GM19452 (cell line): ENCODE measurements around the gene TMEM74B.

Experiments
- ATAC-seq: cut with Tn5 transposase; IDR thresholded peaks from one replicate; pipeline ENCODE4 v1.9.1; 2021; ENCODE audit not compliant: unreplicated experiment

Gene TMEM74B

GRCh38 chr20:1206366-1207148, 21.8 kb upstream of the TMEM74B start:
- ATAC-seq = no peak

DNA sequence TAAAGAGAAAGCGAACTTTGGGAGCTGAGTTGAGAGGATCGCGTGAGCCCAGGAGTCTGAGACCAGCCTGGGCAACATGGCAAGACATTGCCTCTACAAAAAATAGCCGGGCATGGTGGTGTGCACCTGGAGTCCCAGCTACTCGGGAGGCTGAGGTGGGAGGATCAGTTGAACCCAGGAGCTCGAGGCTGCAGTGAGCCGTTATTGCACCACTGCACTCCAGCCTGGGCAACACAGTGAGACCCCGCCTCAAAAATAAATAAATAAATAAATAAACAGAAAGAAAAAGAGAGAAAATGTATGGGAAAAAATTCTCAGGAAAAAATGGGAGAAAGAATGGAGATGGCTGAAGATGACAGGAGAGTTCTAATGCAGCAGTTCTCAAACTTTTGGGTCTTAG, 21.0 kb upstream of the TMEM74B start:
- ATAC-seq = no peak

- no peak for ATAC-seq
Measured at GRCh38 chr20:1204576-1204975, 19.8 kb upstream of the TMEM74B start.

GRCh38 chr20:1204113-1204512, 19.3 kb upstream of the TMEM74B start:
- no peak for ATAC-seq

DNA sequence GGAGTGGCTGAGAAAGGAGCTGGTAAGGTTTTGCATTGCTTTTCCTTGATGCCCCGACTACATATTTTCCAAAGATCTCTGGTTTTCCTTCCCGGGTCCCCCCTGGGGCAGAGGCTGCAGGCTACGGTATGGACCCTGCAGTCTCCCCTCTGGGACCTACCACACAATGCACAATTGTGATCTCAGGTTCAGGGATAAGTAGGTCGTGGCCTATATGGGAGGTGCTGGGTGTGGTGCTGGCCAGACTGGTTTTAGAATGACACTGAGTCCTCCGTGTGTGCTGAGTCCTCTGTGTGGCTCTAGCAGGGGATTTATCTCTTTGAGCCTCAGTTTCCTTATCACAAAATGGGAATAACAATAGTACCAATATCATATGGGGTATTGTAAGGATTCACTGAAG, 18.8 kb upstream of the TMEM74B start:
- no peak for ATAC-seq

- ATAC-seq = no peak
Measured at GRCh38 chr20:1202762-1203504, 18.2 kb upstream of the TMEM74B start, which contains the start of gene C20orf202. C20orf202 (plus strand) TSS chr20:1203454; CDS start chr20:1203586, 132 bp downstream.

GRCh38 chr20:1199964-1200363, 15.2 kb upstream of the TMEM74B start:
- no peak for ATAC-seq

GRCh38 chr20:1199212-1199873, 14.6 kb upstream of the TMEM74B start:
- ATAC-seq = no peak

GRCh38 chr20:1198751-1199150, 14.0 kb upstream of the TMEM74B start:
- no peak for ATAC-seq

DNA sequence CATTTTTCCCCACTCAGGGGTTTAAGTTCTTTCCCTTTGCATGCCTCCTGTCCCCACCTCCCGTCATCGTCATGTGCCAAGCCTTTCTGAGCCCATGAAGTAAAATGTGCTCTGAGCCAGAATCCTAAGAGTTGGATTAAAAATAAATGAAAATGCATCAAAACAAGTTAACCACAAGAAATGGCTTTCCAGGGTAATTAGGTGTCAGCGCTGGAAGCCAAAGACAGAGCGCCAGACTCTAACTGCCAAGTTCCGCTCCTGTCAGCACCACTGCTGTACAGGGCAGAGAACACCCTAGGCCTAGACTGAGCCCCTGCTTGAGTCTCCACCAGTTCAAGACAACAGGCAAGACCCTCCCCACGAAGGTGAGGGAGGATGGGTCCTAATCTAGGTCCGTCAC, 13.0 kb upstream of the TMEM74B start:
- ATAC-seq = no peak

- ATAC-seq = no peak
Measured at GRCh38 chr20:1196634-1197033, 11.9 kb upstream of the TMEM74B start.

GRCh38 chr20:1195226-1195625, 10.4 kb upstream of the TMEM74B start:
- ATAC-seq = no peak

GRCh38 chr20:1191299-1191698, 6.5 kb upstream of the TMEM74B start:
- no peak for ATAC-seq

DNA sequence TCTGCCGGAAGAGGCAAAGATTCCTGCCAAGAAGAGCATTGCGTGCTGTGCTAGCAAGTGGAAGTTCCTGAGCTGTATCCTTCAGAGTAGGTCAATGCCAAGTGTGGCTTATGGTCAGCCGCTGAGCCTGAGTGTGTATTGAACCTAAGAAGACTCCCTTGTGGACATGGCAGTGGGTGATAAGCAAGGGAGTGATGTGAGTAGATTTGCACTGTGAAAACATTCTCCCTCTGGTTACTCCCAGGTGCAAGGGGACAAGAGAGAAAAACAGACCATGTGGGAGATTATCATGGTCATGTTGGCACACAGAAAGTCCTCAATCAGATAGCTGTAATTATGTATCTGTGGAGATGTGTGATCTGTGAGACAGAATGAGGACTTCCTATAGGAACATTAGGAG, 6.1 kb upstream of the TMEM74B start:
- ATAC-seq = no peak

DNA sequence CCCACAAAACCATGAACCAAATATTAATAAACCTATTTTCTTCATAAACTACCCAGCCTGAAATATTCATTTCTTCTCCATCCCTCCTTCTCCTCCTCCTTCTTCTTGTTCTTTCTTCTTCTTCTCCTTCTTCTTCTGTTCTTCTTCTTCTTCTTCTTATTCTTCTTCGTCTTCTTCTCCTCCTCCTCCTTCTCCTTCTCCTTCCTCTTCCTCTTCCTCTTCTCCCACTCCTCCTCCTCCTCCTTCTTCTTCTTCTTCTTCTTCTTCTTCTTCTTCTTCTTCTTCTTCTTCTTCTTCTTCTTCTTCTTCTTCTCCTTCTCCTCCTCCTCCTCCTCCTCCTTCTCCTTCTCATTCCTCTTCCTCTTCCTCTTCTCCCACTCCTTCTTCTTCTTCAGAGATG, 5.0 kb upstream of the TMEM74B start:
- ATAC-seq = no peak

DNA sequence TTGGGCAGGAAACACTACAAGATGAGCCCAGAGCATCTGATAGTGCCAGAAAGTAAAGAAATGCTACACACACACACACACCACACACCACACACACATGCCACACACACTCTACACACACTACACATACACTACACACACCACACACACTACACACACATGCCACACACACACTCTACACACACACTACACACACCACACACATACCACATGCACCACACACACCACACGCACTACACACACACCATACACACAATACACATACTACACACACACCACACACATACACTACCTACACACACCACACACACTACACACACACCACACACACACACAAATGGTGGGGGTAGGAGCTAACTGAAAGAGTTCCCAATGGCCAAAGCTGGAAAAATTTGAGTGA, 3.6 kb upstream of the TMEM74B start:
- ATAC-seq = no peak

GRCh38 chr20:1187605-1188171, 2.9 kb upstream of the TMEM74B start:
- ATAC-seq = no peak

DNA sequence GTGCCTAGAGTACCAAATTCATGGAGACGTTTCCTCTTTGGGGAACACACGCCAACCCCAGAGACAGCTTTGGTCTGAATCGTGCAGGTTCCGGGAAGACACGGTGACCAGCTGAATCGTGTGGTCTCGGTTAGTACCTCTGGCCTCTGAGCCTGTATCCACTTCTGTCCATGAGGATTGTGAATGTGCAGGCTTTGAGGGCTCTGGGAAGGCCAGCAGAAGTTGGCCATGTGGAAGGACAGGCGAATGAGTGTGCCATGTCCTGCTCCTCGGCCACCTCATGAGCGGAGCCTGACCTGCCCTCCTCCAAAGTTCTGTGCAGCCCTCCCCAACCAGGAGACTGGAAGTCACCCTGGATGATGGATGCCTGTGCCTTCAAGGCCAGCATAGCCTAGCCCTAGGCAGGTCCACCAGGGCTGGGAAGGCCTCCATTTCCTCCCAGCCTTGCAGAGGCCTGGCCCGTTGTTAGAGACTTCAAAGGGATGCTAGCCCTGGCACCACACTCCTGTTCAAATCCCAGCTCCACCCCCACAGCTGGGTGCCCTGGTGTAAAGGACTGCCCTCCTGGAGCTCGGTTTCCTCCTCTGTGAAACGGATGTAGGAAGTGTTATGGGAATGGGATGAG, 1.7 kb upstream of the TMEM74B start:
- ATAC-seq = no peak

GRCh38 chr20:1185790-1186334, 1.1 kb upstream of the TMEM74B start:
- no peak for ATAC-seq

GRCh38 chr20:1185316-1185741, 548 bp upstream of the TMEM74B start:
- ATAC-seq = no peak

DNA sequence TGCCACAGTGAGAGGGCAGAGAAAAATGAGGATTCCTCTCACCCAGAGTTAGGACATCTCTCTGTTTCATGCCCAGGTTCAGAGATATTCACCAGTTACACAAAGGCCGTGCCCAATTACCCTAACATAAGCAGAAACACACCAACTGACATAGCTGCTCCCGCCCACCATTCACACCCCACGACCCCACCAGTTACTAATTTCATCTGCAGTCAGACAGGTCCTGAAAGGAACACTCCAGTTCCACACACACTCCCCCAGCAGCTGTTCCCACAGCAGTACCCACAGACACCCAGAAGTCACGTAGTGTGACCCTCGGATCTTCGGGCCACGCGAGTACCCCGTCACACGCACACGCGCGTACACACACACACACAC, 532 bp downstream of the TMEM74B start:
- ATAC-seq = no peak
